NOMO-1 treated with DMSO at 0.1 percent for 48 hours (cell line): ENCODE data around the gene FAM117A.

Experiments
- DNase-seq: peaks from one replicate; lab custom pipeline; 2025; ENCODE audit not compliant: unreplicated experiment; lab: John Stamatoyannopoulos, UW

Gene FAM117A

DNA sequence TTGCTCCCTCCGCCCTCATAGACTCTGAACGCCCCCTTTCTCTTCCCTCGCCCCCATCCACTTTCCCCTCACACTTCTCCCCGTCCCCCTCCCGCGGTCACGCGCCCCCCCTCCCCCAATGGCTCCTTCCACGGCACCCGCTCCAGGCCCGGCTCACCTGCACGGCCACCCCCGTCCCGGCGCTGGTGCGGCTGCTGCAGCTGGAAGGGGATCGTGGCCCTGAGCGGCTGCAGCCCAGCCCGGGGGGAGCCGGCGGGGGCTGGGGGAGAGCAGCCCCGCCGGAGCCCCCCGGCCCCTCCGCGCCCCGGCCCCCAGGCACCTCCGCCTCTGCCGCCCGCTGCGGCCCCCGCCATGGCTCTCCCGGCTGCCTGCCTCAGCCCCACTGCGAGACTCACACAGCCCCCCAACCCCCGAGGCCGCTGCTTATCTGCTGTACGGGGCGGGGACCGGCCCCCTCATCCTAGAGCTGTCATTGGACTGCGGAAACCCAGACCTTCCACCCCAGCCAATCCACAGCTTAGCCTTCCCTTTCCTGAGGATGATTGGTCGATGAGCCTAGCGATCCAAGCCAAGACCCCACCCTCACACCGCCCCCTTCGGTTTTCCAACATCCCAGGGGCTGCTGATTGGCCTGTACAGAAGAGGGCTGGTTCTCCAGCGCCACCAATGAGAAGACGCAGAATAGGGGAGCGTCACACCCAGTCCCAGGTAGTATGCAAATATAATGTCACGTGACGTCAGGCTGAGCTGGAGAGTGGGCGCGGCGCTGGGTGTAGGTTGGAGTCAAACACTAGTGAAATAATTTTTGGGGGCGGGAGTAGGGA lies at the start of gene FAM117A:
Gene FAM117A (minus strand): TSS at position 397 of the 824 bp plus-strand sequence. CDS start 44 bp downstream, at position 353.
- DNase-seq: peak; percentile 100

GRCh38 chr17:49809056-49809455 lies 45.1 kb upstream of the FAM117A start:
- DNase-seq: no peak

- no peak for DNase-seq
Measured at GRCh38 chr17:49798738-49799137, 34.8 kb upstream of the FAM117A start.

DNA sequence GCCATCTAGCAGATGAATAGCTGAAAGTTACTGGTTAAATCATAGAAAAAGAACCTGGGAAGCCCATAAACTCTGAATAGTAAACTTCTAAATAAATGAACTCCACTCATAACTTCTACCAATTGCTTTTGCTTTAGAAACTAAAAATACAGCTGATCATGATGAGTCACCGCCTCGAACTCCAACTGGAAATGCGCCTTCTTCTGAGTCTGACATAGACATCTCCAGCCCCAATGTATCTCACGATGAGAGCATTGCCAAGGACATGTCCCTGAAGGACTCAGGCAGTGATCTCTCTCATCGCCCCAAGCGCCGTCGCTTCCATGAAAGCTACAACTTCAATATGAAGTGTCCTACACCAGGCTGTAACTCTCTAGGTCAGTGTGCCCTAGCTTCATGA lies 34.3 kb upstream of the FAM117A start:
- DNase-seq: no peak

GRCh38 chr17:49795372-49795771 lies 31.4 kb upstream of the FAM117A start:
- no peak for DNase-seq

GRCh38 chr17:49793309-49793708 lies 29.4 kb upstream of the FAM117A start:
- no peak for DNase-seq

DNA sequence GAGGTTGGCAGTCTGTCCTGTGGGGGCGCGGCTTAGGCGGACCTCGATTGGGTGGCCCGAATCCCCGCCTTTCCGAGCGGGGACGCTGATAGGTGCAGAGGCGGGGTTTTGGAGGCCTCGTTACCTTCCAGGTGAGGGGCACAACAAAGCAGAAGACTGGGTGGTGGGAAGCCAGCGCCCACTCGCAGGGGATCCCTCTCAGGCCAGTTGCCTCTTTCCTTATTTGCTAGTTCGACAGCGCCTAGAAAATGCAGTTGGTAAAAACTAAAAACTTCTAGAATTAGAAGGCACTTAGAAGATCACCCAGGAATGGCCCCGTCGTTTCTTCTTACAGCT lies 25.3 kb upstream of the FAM117A start:
- no peak for DNase-seq

- DNase-seq: peak; percentile 99
Measured at GRCh38 chr17:49788478-49789242, 24.7 kb upstream of the FAM117A start, which contains the start of gene KAT7. TSS of gene KAT7 (plus strand) at chr17:49788681. CDS start at chr17:49788835, 154 bp downstream.

GRCh38 chr17:49787884-49788477 lies 24.1 kb upstream of the FAM117A start:
- peak; percentile 60 for DNase-seq

- DNase-seq: no peak
Measured at GRCh38 chr17:49784636-49785035, 20.7 kb upstream of the FAM117A start.

GRCh38 chr17:49783791-49784190 lies 19.9 kb upstream of the FAM117A start:
- no peak for DNase-seq

DNA sequence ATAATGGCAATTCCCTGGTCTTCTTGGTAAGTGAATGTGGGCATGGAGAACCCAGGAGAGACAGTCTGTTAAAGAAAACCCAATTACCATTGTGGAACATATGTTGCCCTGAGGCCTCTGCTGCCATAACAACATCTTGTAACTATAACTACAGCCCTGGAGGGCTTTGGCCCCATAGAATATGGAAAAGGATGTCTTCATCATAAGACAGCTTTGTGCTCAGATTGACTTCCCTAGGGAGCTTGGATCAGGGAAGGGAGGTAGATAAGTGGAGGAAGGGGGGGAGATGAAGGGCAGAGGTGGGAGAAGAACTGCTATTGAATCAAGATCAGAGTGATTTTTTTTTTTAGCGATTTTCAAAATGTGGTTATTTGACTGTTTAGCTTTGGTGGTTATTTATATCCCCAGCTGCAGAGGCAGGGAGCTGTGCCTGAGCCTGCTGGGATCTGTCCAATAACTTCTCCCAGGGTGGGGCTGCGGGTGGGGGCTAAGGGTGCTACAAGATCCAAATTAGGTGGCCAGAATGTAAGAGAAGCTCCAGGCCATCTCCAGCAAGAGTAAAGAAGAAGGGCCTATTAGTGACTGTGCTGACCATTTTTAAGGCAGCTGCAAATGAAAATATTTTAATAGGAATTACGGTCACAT lies 19.3 kb upstream of the FAM117A start:
- no peak for DNase-seq

DNA sequence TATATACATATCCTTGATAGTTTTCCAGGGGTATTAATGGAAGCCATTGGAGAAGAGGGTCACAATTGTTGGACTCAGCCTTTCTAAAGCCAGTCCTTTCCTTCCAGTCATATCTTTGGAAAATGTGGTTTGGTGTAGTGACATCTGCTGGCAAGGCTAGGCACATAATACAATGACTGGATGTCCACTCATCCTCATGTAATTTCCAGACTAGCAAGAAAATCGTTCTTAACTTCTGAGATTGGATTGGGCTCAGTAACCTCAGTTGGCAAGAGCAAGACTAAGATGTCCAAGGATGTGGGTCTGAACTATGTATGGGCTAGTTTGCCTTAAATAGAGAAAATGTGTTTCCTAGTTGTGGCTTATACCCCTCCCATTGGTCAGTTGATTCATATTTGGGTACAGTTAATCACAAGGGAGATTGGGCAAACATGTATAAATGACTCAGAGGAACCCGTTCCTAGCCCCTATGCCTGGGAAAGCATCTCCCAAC lies 15.9 kb upstream of the FAM117A start:
- DNase-seq: peak; percentile 45

- DNase-seq: no peak
Measured at GRCh38 chr17:49779156-49779738, 15.3 kb upstream of the FAM117A start.

DNA sequence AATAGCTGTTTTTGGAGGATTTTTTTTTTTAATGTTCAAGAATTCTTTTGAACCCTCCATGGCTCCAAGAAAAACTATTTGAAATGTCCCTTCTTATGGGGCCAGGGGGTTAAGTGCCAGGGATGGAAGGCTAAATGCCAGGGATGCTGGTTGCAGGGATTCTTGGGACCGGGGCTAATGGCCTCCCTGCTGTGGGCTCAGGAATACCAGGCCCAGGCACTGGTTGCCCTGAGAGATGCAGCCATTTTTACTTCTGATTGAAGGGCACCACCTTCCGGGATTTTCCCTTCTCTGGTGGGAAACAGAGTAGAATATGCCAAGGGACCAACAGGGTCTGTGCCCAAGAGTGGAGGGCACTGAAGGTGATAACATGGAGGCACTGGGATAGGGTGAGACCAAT lies 13.6 kb upstream of the FAM117A start:
- no peak for DNase-seq

- DNase-seq: no peak
Measured at GRCh38 chr17:49776551-49777300, 12.8 kb upstream of the FAM117A start.

GRCh38 chr17:49775546-49776260 lies 11.8 kb upstream of the FAM117A start:
- DNase-seq: no peak

- no peak for DNase-seq
Measured at GRCh38 chr17:49766918-49767530, 3.1 kb upstream of the FAM117A start.
